ENCODE data around the gene AKT2. TPM values are rescaled to one million over a fixed set of nuclear protein-coding genes. Genes with fewer than 3 reads are reported as not detected.
A peak's percentile ranks its signal among the peaks of the same experiment; 100 is the strongest.

The AKT2 gene
- polyA plus RNA-seq, 3 donors: 11.4 to 122 (median 16.3) TPM

DNA sequence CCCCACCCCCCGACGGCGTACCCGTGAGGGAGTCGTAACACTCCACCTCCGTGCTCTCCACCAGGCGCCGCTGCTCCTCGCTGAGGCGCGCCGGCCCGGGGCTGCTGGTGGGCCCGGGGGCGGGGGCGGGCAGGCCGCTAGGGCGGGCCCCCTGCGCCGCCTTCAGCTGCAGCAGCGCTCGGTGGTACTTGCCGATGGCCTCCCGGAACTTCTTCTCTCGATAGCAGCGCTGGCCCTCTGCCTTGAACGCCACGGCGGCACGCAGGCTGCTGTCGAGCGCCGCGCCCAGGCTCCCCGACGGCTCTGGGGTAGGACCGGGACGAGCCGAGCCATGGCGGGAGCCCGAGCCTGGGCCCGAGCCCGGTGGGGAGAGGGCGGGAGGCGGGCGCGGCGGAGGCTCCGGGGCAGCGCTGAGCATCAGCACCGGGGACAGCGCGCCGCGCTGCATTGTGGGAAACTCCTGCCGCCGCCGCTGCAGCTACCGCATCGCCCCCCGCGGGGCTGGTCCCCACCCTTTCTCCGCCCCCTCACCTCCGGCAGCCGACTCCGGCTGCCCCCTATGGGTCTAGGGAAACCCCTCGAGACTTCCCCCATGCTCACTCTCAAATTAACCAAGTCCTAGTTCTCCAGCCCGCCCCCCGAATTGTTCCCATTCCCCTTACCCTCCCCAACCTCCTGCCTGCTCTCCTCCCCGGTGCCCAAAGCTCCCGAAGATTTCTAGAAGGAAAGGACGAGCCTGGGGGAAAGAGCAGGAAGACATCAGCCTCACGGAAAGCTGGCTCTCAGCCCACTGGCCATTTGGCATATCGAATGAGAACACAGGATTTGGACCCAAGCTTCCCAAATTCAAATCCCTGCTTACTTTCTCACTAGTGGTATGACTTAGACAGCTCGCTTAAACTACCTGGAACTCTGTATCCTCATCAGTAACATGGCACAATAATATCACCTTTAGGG is 66.9 kb downstream of the AKT2 start, which contains the start of gene TTC9B:
TSS of gene TTC9B (minus strand) at position 451 of the 957 bp plus-strand sequence. CDS start at position 448, 3 bp downstream.
- Histone ChIP-seq H4K20me1 (ENCODE audit: insufficient read depth, low read length) (no peaks in the 10 kb centered on the region), H3K4me1 (ENCODE audit: control insufficient read depth in 1 of 2, insufficient read depth in 2 of 2, low read length in 2 of 2) (no peaks in the 10 kb centered on the region), H3K79me2 (ENCODE audit: insufficient read depth, low read length) (no peaks in the 10 kb centered on the region), H2AFZ (ENCODE audit: insufficient read depth, low read depth, low read length, poor library complexity, severe bottlenecking) (no peak within 1 kb of the TSS), H3K9me3 (replicated peaks in 1 of 2; ENCODE audit: control insufficient read depth in 1 of 2, insufficient read depth in 1 of 2, low read length in 2 of 2) (peaks cover 10 to 16% of the 10 kb centered on the region in 2 donors), H3K4me2 (replicated peaks; ENCODE audit: extremely low read depth, low read length, poor library complexity, severe bottlenecking) (no peak within 1 kb of the TSS), H3K27ac (ENCODE audit: low read depth in 1 of 2, low read length in 2 of 2) (no peak within 1 kb of the TSS), H3K36me3 (replicated peaks in 1 of 2; ENCODE audit: control insufficient read depth in 1 of 2, insufficient read depth in 2 of 2, low read length in 2 of 2) (no peaks in the 10 kb centered on the region), H3K27me3 (ENCODE audit: control insufficient read depth in 2 of 2, insufficient read depth in 2 of 2, low read length in 2 of 2) (peaks cover 33 to 56% of the 10 kb centered on the region in 2 donors), H3K4me3 (replicated peaks in 1 of 3; ENCODE audit: low read depth in 2 of 3, low read length in 3 of 3) (no peak within 1 kb of the TSS), H3K9ac (ENCODE audit: insufficient read depth, low read length, poor library complexity, severe bottlenecking) (no peak within 1 kb of the TSS)
- WGBS (ENCODE audit: insufficient coverage): 4% methylated on average over 66 of the region's 75 CpGs
- peaks cover 8 to 26% (median 18%) of the 10 kb centered on the region in 7 donors for H3K9me3 Mint-ChIP-seq
- peaks cover 2 to 3% of the 10 kb centered on the region in 2 donors for H3K36me3 Mint-ChIP-seq
- H3K4me1 Mint-ChIP-seq: peaks cover 4% of the 10 kb centered on the region
- H3K27ac Mint-ChIP-seq: peak within 1 kb of the TSS in 1 of 7 donors; percentile 6
- peak within 1 kb of the TSS in 1 of 2 donors; percentile 83 for H3K4me3 Mint-ChIP-seq
- TF ChIP-seq, protein P1, sequence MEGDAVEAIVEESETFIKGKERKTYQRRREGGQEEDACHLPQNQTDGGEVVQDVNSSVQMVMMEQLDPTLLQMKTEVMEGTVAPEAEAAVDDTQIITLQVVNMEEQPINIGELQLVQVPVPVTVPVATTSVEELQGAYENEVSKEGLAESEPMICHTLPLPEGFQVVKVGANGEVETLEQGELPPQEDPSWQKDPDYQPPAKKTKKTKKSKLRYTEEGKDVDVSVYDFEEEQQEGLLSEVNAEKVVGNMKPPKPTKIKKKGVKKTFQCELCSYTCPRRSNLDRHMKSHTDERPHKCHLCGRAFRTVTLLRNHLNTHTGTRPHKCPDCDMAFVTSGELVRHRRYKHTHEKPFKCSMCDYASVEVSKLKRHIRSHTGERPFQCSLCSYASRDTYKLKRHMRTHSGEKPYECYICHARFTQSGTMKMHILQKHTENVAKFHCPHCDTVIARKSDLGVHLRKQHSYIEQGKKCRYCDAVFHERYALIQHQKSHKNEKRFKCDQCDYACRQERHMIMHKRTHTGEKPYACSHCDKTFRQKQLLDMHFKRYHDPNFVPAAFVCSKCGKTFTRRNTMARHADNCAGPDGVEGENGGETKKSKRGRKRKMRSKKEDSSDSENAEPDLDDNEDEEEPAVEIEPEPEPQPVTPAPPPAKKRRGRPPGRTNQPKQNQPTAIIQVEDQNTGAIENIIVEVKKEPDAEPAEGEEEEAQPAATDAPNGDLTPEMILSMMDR (IDR thresholded peaks at IDR 0.05): no peak
- no peak for DNase-seq
- intact Hi-C loops (cut with micrococcal nuclease): no loop called here
- H3K27me3 Mint-ChIP-seq (ENCODE audit: low read depth in 3 of 3): peaks cover 62 to 73% (median 72%) of the 10 kb centered on the region in 3 donors

DNA sequence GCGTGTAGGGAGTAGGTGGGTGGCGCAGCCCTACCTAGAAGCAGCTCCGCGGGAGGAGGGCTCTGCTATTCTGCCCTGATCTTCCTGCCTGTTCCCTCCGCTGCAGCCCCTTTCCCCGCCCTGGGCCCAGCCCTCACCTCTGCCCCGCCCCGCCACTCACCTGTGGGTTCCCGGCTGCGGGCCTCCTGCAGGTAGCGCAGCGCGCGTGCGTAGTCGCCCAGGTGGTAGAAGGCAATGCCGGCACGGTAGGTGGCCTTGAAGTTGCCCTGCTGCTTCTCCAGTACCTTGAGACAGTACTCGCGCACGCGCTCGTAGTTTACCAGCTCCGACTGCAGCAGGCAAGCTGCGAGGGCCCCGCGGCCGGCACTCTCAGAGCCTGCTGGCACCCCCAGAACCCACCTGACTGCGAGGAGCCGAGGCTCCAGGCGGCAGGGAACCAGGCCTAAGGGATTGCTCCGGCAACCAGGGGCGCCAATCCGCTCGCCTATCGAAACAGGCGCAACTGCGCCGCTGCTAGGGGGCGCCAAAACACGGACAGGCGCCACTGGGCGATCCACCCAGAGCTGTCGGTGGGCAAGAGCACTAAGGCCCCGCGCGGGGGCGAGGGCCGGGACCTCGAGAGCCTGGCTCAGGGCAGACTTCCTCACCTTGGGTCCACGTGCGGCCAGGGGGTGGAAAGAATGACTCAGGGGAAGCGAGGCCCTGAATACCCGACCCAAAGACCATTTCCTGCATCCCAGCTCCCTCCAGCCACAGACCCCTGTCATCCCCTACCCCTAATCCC is 67.9 kb downstream of the AKT2 start:
- peaks cover 3 to 5% of the 10 kb centered on the region in 2 donors for H3K36me3 Mint-ChIP-seq
- Histone ChIP-seq H4K20me1 (ENCODE audit: insufficient read depth, low read length) (no peaks in the 10 kb centered on the region), H3K4me3 (replicated peaks in 1 of 3; ENCODE audit: low read depth in 2 of 3, low read length in 3 of 3) (no peak overlapping the region), H3K27me3 (ENCODE audit: control insufficient read depth in 2 of 2, insufficient read depth in 2 of 2, low read length in 2 of 2) (peaks cover 33 to 47% of the 10 kb centered on the region in 2 donors), H2AFZ (ENCODE audit: insufficient read depth, low read depth, low read length, poor library complexity, severe bottlenecking) (no peak overlapping the region), H3K9ac (ENCODE audit: insufficient read depth, low read length, poor library complexity, severe bottlenecking) (no peak overlapping the region), H3K36me3 (replicated peaks in 1 of 2; ENCODE audit: control insufficient read depth in 1 of 2, insufficient read depth in 2 of 2, low read length in 2 of 2) (peaks cover 0 to 1% of the 10 kb centered on the region in 2 donors), H3K27ac (ENCODE audit: low read depth in 1 of 2, low read length in 2 of 2) (no peak overlapping the region), H3K4me2 (replicated peaks; ENCODE audit: extremely low read depth, low read length, poor library complexity, severe bottlenecking) (no peak overlapping the region), H3K9me3 (replicated peaks in 1 of 2; ENCODE audit: control insufficient read depth in 1 of 2, insufficient read depth in 1 of 2, low read length in 2 of 2) (peaks cover 4 to 6% of the 10 kb centered on the region in 2 donors), H3K4me1 (ENCODE audit: control insufficient read depth in 1 of 2, insufficient read depth in 2 of 2, low read length in 2 of 2) (no peaks in the 10 kb centered on the region), H3K79me2 (ENCODE audit: insufficient read depth, low read length) (no peaks in the 10 kb centered on the region)
- 15% methylated on average over 52 of the region's 54 CpGs for WGBS (ENCODE audit: insufficient coverage)
- peaks cover 4 to 18% (median 9%) of the 10 kb centered on the region in 7 donors for H3K9me3 Mint-ChIP-seq
- H3K4me3 Mint-ChIP-seq: peak overlapping the region in 1 of 2 donors; percentile 83
- intact Hi-C loops (cut with micrococcal nuclease): no loop called here
- TF ChIP-seq, protein P1 (IDR thresholded peaks at IDR 0.05): peak; percentile 27
- no peak for DNase-seq
- H3K27ac Mint-ChIP-seq: no peak overlapping the region
- H3K27me3 Mint-ChIP-seq (ENCODE audit: low read depth in 3 of 3): peaks cover 56 to 66% (median 62%) of the 10 kb centered on the region in 3 donors
- peaks cover 4% of the 10 kb centered on the region for H3K4me1 Mint-ChIP-seq
